SH-SY5Y (cell line): Measurements from ENCODE around the gene FAM174B.

Experiments used
- GATA2 ChIP-seq: IDR thresholded peaks from 2 replicates; pipeline ENCODE4 v1.6.1; 2011; ENCODE audit warnings: mild to moderate bottlenecking, low read depth, low read length
- GATA3 ChIP-seq: IDR thresholded peaks from 2 replicates; pipeline ENCODE4 v1.6.1; 2011; ENCODE audit warnings: low read depth, mild to moderate bottlenecking, low read length, moderate library complexity

GRCh38 chr15:92616621-92617548 lies 38.7 kb downstream of the FAM174B start:
- TF ChIP-seq GATA2 (no peak), GATA3 (no peak)
